GM23338 (cell line): ENCODE results near the gene SYPL1. TPM values are rescaled to one million over a fixed set of nuclear protein-coding genes. Genes with fewer than 3 reads are reported as not detected.

ENCODE experiments used
- ATAC-seq: fragments of 200-7000 bp; cut with Tn5 transposase; 3 replicates; pipeline ENCODE4 v1.9.1; 2020
- DNase-seq: peaks from one replicate; pipeline ENCODE4 v3.0.0-alpha.2; 2015; ENCODE audit warnings: low spot score
- H2AFZ ChIP-seq: fragments of 200-600 bp; sonication (generic); 2 replicates; pipeline ENCODE4 v1.8.0; 2016; ENCODE audit warnings: antibody characterized with exemption, mild to moderate bottlenecking, moderate library complexity
- H3F3A ChIP-seq: fragments of 200-600 bp; sonication (generic); replicated peaks from 2 replicates; pipeline ENCODE4 v1.8.0; 2017; ENCODE audit warnings: antibody characterized with exemption, mixed run types, low read depth
- H3K27ac ChIP-seq: fragments of 200-600 bp; sonication (generic); 2 replicates; pipeline ENCODE4 v1.6.1; 2016; ENCODE audit warnings: low read depth
- H3K27me3 ChIP-seq: fragments of 200-600 bp; sonication (generic); 2 replicates; pipeline ENCODE4 v1.8.0; 2016; ENCODE audit warnings: mild to moderate bottlenecking, mixed run types, moderate library complexity; ENCODE audit not compliant: insufficient read depth
- H3K36me3 ChIP-seq: fragments of 200-600 bp; sonication (generic); 2 replicates; pipeline ENCODE4 v1.8.0; 2016; ENCODE audit warnings: mild to moderate bottlenecking; ENCODE audit not compliant: insufficient read depth
- H3K4me1 ChIP-seq: fragments of 200-600 bp; sonication (generic); 2 replicates; pipeline ENCODE4 v1.8.0; 2016; ENCODE audit warnings: mild to moderate bottlenecking, moderate library complexity; ENCODE audit not compliant: insufficient read depth
- H3K4me2 ChIP-seq: fragments of 200-600 bp; sonication (generic); 2 replicates; pipeline ENCODE4 v1.7.1; 2017; ENCODE audit warnings: mixed run types
- H3K4me3 ChIP-seq: fragments of 200-600 bp; sonication (generic); 2 replicates; pipeline ENCODE4 v1.6.1; 2016; ENCODE audit warnings: mixed run types
- H3K79me2 ChIP-seq: fragments of 200-600 bp; sonication (generic); replicated peaks from 2 replicates; pipeline ENCODE4 v1.8.0; 2017; ENCODE audit warnings: mild to moderate bottlenecking; ENCODE audit not compliant: insufficient read depth
- H3K9me2 ChIP-seq: fragments of 200-600 bp; sonication (generic); 2 replicates; pipeline ENCODE4 v1.8.0; 2017; ENCODE audit not compliant: insufficient read depth
- H4K20me1 ChIP-seq: fragments of 200-600 bp; sonication (generic); replicated peaks from 2 replicates; pipeline ENCODE4 v1.8.0; 2017; ENCODE audit warnings: mild to moderate bottlenecking; ENCODE audit not compliant: insufficient read depth
- H3K27ac Mint-ChIP-seq: 2 replicates; pipeline ENCODE4 v1.8.0; 2020; ENCODE audit warnings: inconsistent platforms, mild to moderate bottlenecking, moderate library complexity, mixed read lengths
- H3K27me3 Mint-ChIP-seq: 3 replicates; pipeline ENCODE4 v1.8.0; 2022; ENCODE audit warnings: low read depth, mild to moderate bottlenecking, moderate library complexity, mixed read lengths, inconsistent platforms; ENCODE audit not compliant: insufficient read depth, poor library complexity
- H3K36me3 Mint-ChIP-seq: 3 replicates; pipeline ENCODE4 v1.8.0; 2021; ENCODE audit warnings: low read depth, mild to moderate bottlenecking, inconsistent platforms, moderate library complexity, mixed read lengths
- H3K4me1 Mint-ChIP-seq: 3 replicates; pipeline ENCODE4 v1.8.0; 2020; ENCODE audit warnings: mild to moderate bottlenecking, inconsistent platforms, mixed read lengths
- H3K4me3 Mint-ChIP-seq: 3 replicates; pipeline ENCODE4 v1.8.0; 2021; ENCODE audit warnings: moderate library complexity, mild to moderate bottlenecking, inconsistent platforms, mixed read lengths
- H3K9me3 Mint-ChIP-seq: 3 replicates; pipeline ENCODE4 v1.8.0; 2020; ENCODE audit warnings: moderate library complexity, mild to moderate bottlenecking, inconsistent platforms, mixed read lengths
- CREB1 ChIP-seq: fragments of 250-450 bp; sonication (Bioruptor Pico); IDR thresholded peaks from 2 replicates; pipeline ENCODE4 v1.5.0; 2020; ENCODE audit warnings: low read depth, mild to moderate bottlenecking, moderate library complexity
- CTCF ChIP-seq, 2 experiments: fragments of 200-600 bp in 1 of 2; sonication (generic) in 1 of 2; conservative IDR thresholded peaks; 2 replicates each; pipeline versions ENCODE4 v1.5.1 to v1.6.1; 2016 to 2017; ENCODE audit warnings: antibody characterized with exemption in 2 of 2, low read depth in 2 of 2, mild to moderate bottlenecking in 2 of 2, moderate library complexity in 1 of 2
- EZH2 ChIP-seq: fragments of 200-600 bp; sonication (generic); IDR thresholded peaks from one replicate; pipeline ENCODE4 v1.8.0; 2017; ENCODE audit warnings: antibody characterized with exemption, mild to moderate bottlenecking, low read depth; ENCODE audit not compliant: unreplicated experiment
- EZH2phosphoT487 ChIP-seq: fragments of 200-600 bp; sonication (generic); IDR thresholded peaks from one replicate; pipeline ENCODE4 v1.8.1; 2018; ENCODE audit warnings: antibody characterized with exemption; ENCODE audit not compliant: unreplicated experiment
- JUNB ChIP-seq: IDR thresholded peaks from one replicate; pipeline ENCODE4 v1.6.1; 2016; ENCODE audit warnings: antibody characterized with exemption; ENCODE audit not compliant: unreplicated experiment
- NANOG ChIP-seq: IDR thresholded peaks from 2 replicates; pipeline ENCODE4 v1.6.1; 2016; ENCODE audit warnings: antibody characterized with exemption, borderline replicate concordance
- POLR2AphosphoS5 ChIP-seq: IDR thresholded peaks from 2 replicates; pipeline ENCODE4 v1.6.1; 2016; ENCODE audit warnings: antibody characterized with exemption, low read depth
- REST ChIP-seq: IDR thresholded peaks from one replicate; pipeline ENCODE4 v1.6.1; 2018; ENCODE audit warnings: antibody characterized with exemption; ENCODE audit not compliant: unreplicated experiment
- STAT1 ChIP-seq: IDR thresholded peaks from one replicate; pipeline ENCODE4 v1.6.1; 2016; ENCODE audit warnings: antibody characterized with exemption; ENCODE audit not compliant: unreplicated experiment
- ZNF114 ChIP-seq: fragments of 250-450 bp; sonication (Bioruptor Pico); IDR thresholded peaks from 2 replicates; pipeline ENCODE4 v1.5.0; 2020; ENCODE audit warnings: mild to moderate bottlenecking, moderate library complexity
- ZNF331 ChIP-seq: fragments of 250-450 bp; sonication (Bioruptor Pico); IDR thresholded peaks from 2 replicates; pipeline ENCODE4 v1.5.0; 2020; ENCODE audit warnings: low read depth, mild to moderate bottlenecking, moderate library complexity
- polyA plus RNA-seq: library from polyadenylated mRNA; unstranded; fragments of >200 nt; fragmentation: Nextera tagmentation; extraction: Ambion mirVana; gene quantifications from 2 replicates; pipeline ENCODE4 v1.2.1, GENCODE V29; 2016
- total RNA-seq: library from RNA; depleted of rRNA; stranded (reverse); fragments of >200 nt; shearing (Covaris generic); gene quantifications from 2 replicates; pipeline ENCODE4 v1.2.3, GENCODE V29; 2014
- TF ChIP-seq, protein P1 (sequence below): IDR thresholded peaks from 2 replicates; pipeline ENCODE4 v1.6.1; 2016; ENCODE audit warnings: antibody characterized with exemption
- TF ChIP-seq, protein P2 (sequence below): fragments of 250-450 bp; sonication (Bioruptor Pico); IDR thresholded peaks from 2 replicates; pipeline ENCODE4 v1.5.0; 2020; ENCODE audit warnings: mild to moderate bottlenecking, moderate library complexity

SYPL1 gene
- total and polyA plus RNA-seq, 2 experiments from 2014 or later: 39.3 to 52.7 TPM

GRCh38 chr7:106064316-106064715 is 47.8 kb downstream of the SYPL1 start:
- H3K27me3 Mint-ChIP-seq: peaks cover 2% of the 10 kb centered on the region
- no peak overlapping the region for H3K4me2 ChIP-seq
- TF ChIP-seq POLR2AphosphoS5: no peak
- TF ChIP-seq EZH2: no peak
- TF ChIP-seq CTCF (conservative IDR thresholded peaks at IDR 0.05; ENCODE audit: low read depth in 2 of 2): no peak
- TF ChIP-seq NANOG: no peak
- TF ChIP-seq, protein P1, sequence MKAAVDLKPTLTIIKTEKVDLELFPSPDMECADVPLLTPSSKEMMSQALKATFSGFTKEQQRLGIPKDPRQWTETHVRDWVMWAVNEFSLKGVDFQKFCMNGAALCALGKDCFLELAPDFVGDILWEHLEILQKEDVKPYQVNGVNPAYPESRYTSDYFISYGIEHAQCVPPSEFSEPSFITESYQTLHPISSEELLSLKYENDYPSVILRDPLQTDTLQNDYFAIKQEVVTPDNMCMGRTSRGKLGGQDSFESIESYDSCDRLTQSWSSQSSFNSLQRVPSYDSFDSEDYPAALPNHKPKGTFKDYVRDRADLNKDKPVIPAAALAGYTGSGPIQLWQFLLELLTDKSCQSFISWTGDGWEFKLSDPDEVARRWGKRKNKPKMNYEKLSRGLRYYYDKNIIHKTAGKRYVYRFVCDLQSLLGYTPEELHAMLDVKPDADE: no peak
- no peak for TF ChIP-seq REST
- no peak for TF ChIP-seq EZH2phosphoT487
- TF ChIP-seq ZNF114 (CRISPR knock-in tag): no peak
- TF ChIP-seq, protein P2, sequence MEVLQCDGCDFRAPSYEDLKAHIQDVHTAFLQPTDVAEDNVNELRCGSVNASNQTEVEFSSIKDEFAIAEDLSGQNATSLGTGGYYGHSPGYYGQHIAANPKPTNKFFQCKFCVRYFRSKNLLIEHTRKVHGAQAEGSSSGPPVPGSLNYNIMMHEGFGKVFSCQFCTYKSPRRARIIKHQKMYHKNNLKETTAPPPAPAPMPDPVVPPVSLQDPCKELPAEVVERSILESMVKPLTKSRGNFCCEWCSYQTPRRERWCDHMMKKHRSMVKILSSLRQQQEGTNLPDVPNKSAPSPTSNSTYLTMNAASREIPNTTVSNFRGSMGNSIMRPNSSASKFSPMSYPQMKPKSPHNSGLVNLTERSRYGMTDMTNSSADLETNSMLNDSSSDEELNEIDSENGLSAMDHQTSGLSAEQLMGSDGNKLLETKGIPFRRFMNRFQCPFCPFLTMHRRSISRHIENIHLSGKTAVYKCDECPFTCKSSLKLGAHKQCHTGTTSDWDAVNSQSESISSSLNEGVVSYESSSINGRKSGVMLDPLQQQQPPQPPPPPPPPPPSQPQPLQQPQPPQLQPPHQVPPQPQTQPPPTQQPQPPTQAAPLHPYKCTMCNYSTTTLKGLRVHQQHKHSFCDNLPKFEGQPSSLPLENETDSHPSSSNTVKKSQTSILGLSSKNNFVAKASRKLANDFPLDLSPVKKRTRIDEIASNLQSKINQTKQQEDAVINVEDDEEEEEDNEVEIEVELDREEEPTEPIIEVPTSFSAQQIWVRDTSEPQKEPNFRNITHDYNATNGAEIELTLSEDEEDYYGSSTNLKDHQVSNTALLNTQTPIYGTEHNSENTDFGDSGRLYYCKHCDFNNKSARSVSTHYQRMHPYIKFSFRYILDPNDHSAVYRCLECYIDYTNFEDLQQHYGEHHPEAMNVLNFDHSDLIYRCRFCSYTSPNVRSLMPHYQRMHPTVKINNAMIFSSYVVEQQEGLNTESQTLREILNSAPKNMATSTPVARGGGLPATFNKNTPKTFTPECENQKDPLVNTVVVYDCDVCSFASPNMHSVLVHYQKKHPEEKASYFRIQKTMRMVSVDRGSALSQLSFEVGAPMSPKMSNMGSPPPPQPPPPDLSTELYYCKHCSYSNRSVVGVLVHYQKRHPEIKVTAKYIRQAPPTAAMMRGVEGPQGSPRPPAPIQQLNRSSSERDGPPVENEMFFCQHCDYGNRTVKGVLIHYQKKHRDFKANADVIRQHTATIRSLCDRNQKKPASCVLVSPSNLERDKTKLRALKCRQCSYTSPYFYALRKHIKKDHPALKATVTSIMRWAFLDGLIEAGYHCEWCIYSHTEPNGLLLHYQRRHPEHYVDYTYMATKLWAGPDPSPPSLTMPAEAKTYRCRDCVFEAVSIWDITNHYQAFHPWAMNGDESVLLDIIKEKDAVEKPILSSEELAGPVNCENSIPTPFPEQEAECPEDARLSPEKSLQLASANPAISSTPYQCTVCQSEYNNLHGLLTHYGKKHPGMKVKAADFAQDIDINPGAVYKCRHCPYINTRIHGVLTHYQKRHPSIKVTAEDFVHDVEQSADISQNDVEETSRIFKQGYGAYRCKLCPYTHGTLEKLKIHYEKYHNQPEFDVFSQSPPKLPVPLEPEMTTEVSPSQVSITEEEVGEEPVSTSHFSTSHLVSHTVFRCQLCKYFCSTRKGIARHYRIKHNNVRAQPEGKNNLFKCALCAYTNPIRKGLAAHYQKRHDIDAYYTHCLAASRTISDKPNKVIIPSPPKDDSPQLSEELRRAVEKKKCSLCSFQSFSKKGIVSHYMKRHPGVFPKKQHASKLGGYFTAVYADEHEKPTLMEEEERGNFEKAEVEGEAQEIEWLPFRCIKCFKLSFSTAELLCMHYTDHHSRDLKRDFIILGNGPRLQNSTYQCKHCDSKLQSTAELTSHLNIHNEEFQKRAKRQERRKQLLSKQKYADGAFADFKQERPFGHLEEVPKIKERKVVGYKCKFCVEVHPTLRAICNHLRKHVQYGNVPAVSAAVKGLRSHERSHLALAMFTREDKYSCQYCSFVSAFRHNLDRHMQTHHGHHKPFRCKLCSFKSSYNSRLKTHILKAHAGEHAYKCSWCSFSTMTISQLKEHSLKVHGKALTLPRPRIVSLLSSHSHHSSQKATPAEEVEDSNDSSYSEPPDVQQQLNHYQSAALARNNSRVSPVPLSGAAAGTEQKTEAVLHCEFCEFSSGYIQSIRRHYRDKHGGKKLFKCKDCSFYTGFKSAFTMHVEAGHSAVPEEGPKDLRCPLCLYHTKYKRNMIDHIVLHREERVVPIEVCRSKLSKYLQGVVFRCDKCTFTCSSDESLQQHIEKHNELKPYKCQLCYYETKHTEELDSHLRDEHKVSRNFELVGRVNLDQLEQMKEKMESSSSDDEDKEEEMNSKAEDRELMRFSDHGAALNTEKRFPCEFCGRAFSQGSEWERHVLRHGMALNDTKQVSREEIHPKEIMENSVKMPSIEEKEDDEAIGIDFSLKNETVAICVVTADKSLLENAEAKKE (CRISPR knock-in tag): no peak
- no peak for TF ChIP-seq CREB1 (CRISPR knock-in tag)
- TF ChIP-seq STAT1: no peak
- TF ChIP-seq ZNF331 (CRISPR knock-in tag): no peak
- no peak for TF ChIP-seq JUNB
- H3K27ac ChIP-seq: no peak overlapping the region
- peaks cover 9% of the 10 kb centered on the region for H3K4me1 ChIP-seq
- H3K4me3 ChIP-seq: no peak overlapping the region
- peaks cover 4% of the 10 kb centered on the region; the same call in 2 of the 3 replicates for H3K36me3 Mint-ChIP-seq
- H3K4me1 Mint-ChIP-seq: peaks cover 15% of the 10 kb centered on the region
- H3K27me3 ChIP-seq: no peaks in the 10 kb centered on the region
- H2AFZ ChIP-seq: peak overlapping the region; percentile 91
- no peak overlapping the region for H3K4me3 Mint-ChIP-seq
- no peaks in the 10 kb centered on the region for H3F3A ChIP-seq
- H3K9me2 ChIP-seq: no peaks in the 10 kb centered on the region
- ATAC-seq (no peak), DNase-seq (no peak)
- H4K20me1 ChIP-seq: no peaks in the 10 kb centered on the region
- H3K9me3 Mint-ChIP-seq: peaks cover 9% of the 10 kb centered on the region
- H3K79me2 ChIP-seq: no peaks in the 10 kb centered on the region
- no peak overlapping the region for H3K27ac Mint-ChIP-seq
- H3K36me3 ChIP-seq: no peaks in the 10 kb centered on the region
